ENCODE measurements around the gene SHOC2.
A peak's percentile ranks its signal among the peaks of the same experiment; 100 is the strongest.

The SHOC2 gene

GRCh38 chr10:110980807-110981206, 61.4 kb downstream of the SHOC2 start:
- H3K4me2 ChIP-seq (ENCODE audit: low read length): no peak overlapping the region
- peaks cover 48% of the 10 kb centered on the region for H3K36me3 ChIP-seq (ENCODE audit: insufficient read depth, low read length)
- no peak overlapping the region for H3K4me3 ChIP-seq (ENCODE audit: low read depth, low read length, poor library complexity, severe bottlenecking)

GRCh38 chr10:110983466-110983865, 64.1 kb downstream of the SHOC2 start:
- Histone ChIP-seq H3K9ac (ENCODE audit: low read length) (no peak overlapping the region), H4K20me1 (ENCODE audit: insufficient read depth, low read length) (no peaks in the 10 kb centered on the region), H3K9me3 (ENCODE audit: low read length) (no peaks in the 10 kb centered on the region; the same call in 1 of the 2 replicates), H3K4me1 (ENCODE audit: insufficient read depth, low read length, severe bottlenecking) (peaks cover 6% of the 10 kb centered on the region), H3K4me3 (ENCODE audit: low read depth, low read length, poor library complexity, severe bottlenecking) (no peak overlapping the region), H3K79me2 (ENCODE audit: insufficient read depth, low read length) (peaks cover 76% of the 10 kb centered on the region), H3K36me3 (ENCODE audit: insufficient read depth, low read length) (peaks cover 55% of the 10 kb centered on the region), H3K4me2 (ENCODE audit: low read length) (no peak overlapping the region), H3K9me2 (ENCODE audit: low read depth, low read length) (no peaks in the 10 kb centered on the region), H3K27me3 (ENCODE audit: insufficient read depth, low read length) (no peaks in the 10 kb centered on the region), H3F3A (ENCODE audit: insufficient read depth, low read length) (0 out of 2 replicates have a peak, but pooled peaks cover 3% of the 10 kb centered on the region), H3K27ac (ENCODE audit: low read depth, low read length, poor library complexity, severe bottlenecking) (no peak overlapping the region), H2AFZ (ENCODE audit: low read length) (no peak overlapping the region)
- no peak for TF ChIP-seq EZH2 (IDR thresholded peaks at IDR 0.05; ENCODE audit: borderline replicate concordance, low read length)
- no peak for TF ChIP-seq CTCF (IDR thresholded peaks at IDR 0.05; ENCODE audit: low read length)

More at GRCh38 chr10:110980807-110981206, 61.4 kb downstream of the SHOC2 start:
- H4K20me1 ChIP-seq (ENCODE audit: insufficient read depth, low read length): no peaks in the 10 kb centered on the region
- no peaks in the 10 kb centered on the region for H3F3A ChIP-seq (ENCODE audit: insufficient read depth, low read length)
- H3K27ac ChIP-seq (ENCODE audit: low read depth, low read length, poor library complexity, severe bottlenecking): peak overlapping the region; percentile 9
- no peak for TF ChIP-seq CTCF (IDR thresholded peaks at IDR 0.05; ENCODE audit: low read length)
- TF ChIP-seq EZH2 (IDR thresholded peaks at IDR 0.05; ENCODE audit: borderline replicate concordance, low read length): no peak
- no peak overlapping the region for H2AFZ ChIP-seq (ENCODE audit: low read length)
- no peaks in the 10 kb centered on the region; the same call in 1 of the 2 replicates for H3K9me3 ChIP-seq (ENCODE audit: low read length)
- no peaks in the 10 kb centered on the region for H3K9me2 ChIP-seq (ENCODE audit: low read depth, low read length)
- H3K9ac ChIP-seq (ENCODE audit: low read length): no peak overlapping the region
- H3K27me3 ChIP-seq (ENCODE audit: insufficient read depth, low read length): no peaks in the 10 kb centered on the region
- H3K79me2 ChIP-seq (ENCODE audit: insufficient read depth, low read length): peaks cover 80% of the 10 kb centered on the region
- H3K4me1 ChIP-seq (ENCODE audit: insufficient read depth, low read length, severe bottlenecking): peaks cover 6% of the 10 kb centered on the region

- no peaks in the 10 kb centered on the region for H3K9me2 ChIP-seq (ENCODE audit: low read depth, low read length)
- 0 out of 2 replicates have a peak, but pooled peaks cover 3% of the 10 kb centered on the region for H3F3A ChIP-seq (ENCODE audit: insufficient read depth, low read length)
- no peak overlapping the region for H2AFZ ChIP-seq (ENCODE audit: low read length)
- no peak overlapping the region for H3K4me3 ChIP-seq (ENCODE audit: low read depth, low read length, poor library complexity, severe bottlenecking)
- peaks cover 61% of the 10 kb centered on the region for H3K79me2 ChIP-seq (ENCODE audit: insufficient read depth, low read length)
- no peaks in the 10 kb centered on the region; the same call in 1 of the 2 replicates for H3K9me3 ChIP-seq (ENCODE audit: low read length)
- no peak overlapping the region for H3K27ac ChIP-seq (ENCODE audit: low read depth, low read length, poor library complexity, severe bottlenecking)
- no peak overlapping the region for H3K9ac ChIP-seq (ENCODE audit: low read length)
- peaks cover 2% of the 10 kb centered on the region for H3K4me1 ChIP-seq (ENCODE audit: insufficient read depth, low read length, severe bottlenecking)
- TF ChIP-seq EZH2 (IDR thresholded peaks at IDR 0.05; ENCODE audit: borderline replicate concordance, low read length) (no peak), CTCF (IDR thresholded peaks at IDR 0.05; ENCODE audit: low read length) (no peak)
- H3K27me3 ChIP-seq (ENCODE audit: insufficient read depth, low read length): no peaks in the 10 kb centered on the region
- no peak overlapping the region for H3K4me2 ChIP-seq (ENCODE audit: low read length)
- H3K36me3 ChIP-seq (ENCODE audit: insufficient read depth, low read length): peaks cover 56% of the 10 kb centered on the region
- no peaks in the 10 kb centered on the region for H4K20me1 ChIP-seq (ENCODE audit: insufficient read depth, low read length)
These were observed 66.3 kb downstream of the SHOC2 start for GRCh38 chr10:110985497-110986275.

Data from OCI-LY1 (cell line).